Naive thymus-derived CD4-positive, alpha-beta T cell (primary cell): Measurements from ENCODE around the gene ISG15. TPM values are rescaled to one million over a fixed set of nuclear protein-coding genes. Genes with fewer than 3 reads are reported as not detected.

Experiments used
- ATAC-seq: fragments of 150-1000 bp; cut with Tn5 transposase; 2 replicates; pipeline ENCODE4 v1.10.0; 2021; ENCODE audit warnings: mild to moderate bottlenecking, moderate library complexity
- CTCF ChIA-PET: fragments of 350-600 bp; sonication (Branson Sonifier 250); formaldehyde crosslinking; loops from one replicate; lab custom pipeline; 2021; ENCODE audit warnings: antibody characterized with exemption; lab: Charles Lee
- POLR2A ChIA-PET: fragments of 350-600 bp; sonication (Branson Sonifier 250); formaldehyde crosslinking; loops from one replicate; lab custom pipeline; 2021; ENCODE audit warnings: antibody characterized with exemption, inconsistent platforms; lab: Charles Lee
- DNase-seq, 9 donors: peaks; one replicate each; pipeline versions ENCODE4 v3.0.0 to v3.0.0-alpha.2; 2020 to 2022; ENCODE audit warnings: mixed read lengths in 1 of 9
- H3K27ac ChIP-seq: one replicate; pipeline ENCODE4 v1.7.0; 2013; ENCODE audit warnings: mild to moderate bottlenecking, low read depth, low read length, moderate library complexity
- H3K27me3 ChIP-seq, 2 donors: one replicate each; pipeline ENCODE4 v1.7.0; 2013; ENCODE audit warnings: low read length in 2 of 2, mild to moderate bottlenecking in 2 of 2, moderate library complexity in 2 of 2; ENCODE audit not compliant: control insufficient read depth in 2 of 2, insufficient read depth in 2 of 2
- H3K36me3 ChIP-seq, 3 experiments: 1 replicate in 2 of 3; 2 replicates in 1 of 3; pipeline ENCODE4 v1.7.0; 2013; ENCODE audit warnings: low read length in 3 of 3, mild to moderate bottlenecking in 3 of 3, moderate library complexity in 1 of 3; ENCODE audit not compliant: insufficient read depth in 3 of 3, control insufficient read depth in 2 of 3
- H3K4me1 ChIP-seq, 2 donors: one replicate each; pipeline ENCODE4 v1.7.0; 2013; ENCODE audit warnings: low read length in 2 of 2, mild to moderate bottlenecking in 2 of 2, moderate library complexity in 1 of 2; ENCODE audit not compliant: control insufficient read depth in 2 of 2, insufficient read depth in 2 of 2
- H3K4me3 ChIP-seq: 2 replicates; pipeline ENCODE4 v1.7.0; 2013; ENCODE audit warnings: mild to moderate bottlenecking, low read length
- H3K9me3 ChIP-seq, 3 experiments: 1 replicate in 2 of 3; 2 replicates in 1 of 3; pipeline ENCODE4 v1.7.0; 2013; ENCODE audit warnings: low read length in 3 of 3; ENCODE audit not compliant: control insufficient read depth in 2 of 3
- H3K27ac Mint-ChIP-seq, 9 donors: one replicate each; pipeline ENCODE4 v1.8.0; 2020 to 2022; ENCODE audit warnings: mixed read lengths in 9 of 9, mild to moderate bottlenecking in 8 of 9, moderate library complexity in 5 of 9, inconsistent platforms in 2 of 9
- H3K27me3 Mint-ChIP-seq, 5 donors: one replicate each; pipeline ENCODE4 v1.8.0; 2021 to 2022; ENCODE audit warnings: mixed read lengths in 5 of 5, mild to moderate bottlenecking in 1 of 5
- H3K36me3 Mint-ChIP-seq, 5 donors: one replicate each; pipeline ENCODE4 v1.8.0; 2020 to 2022; ENCODE audit warnings: mixed read lengths in 5 of 5, mild to moderate bottlenecking in 3 of 5, inconsistent platforms in 1 of 5
- H3K4me1 Mint-ChIP-seq, 7 donors: one replicate each; pipeline ENCODE4 v1.8.0; 2020 to 2022; ENCODE audit warnings: mixed read lengths in 7 of 7, mild to moderate bottlenecking in 3 of 7, inconsistent platforms in 1 of 7
- H3K4me3 Mint-ChIP-seq, 10 donors: one replicate each; pipeline ENCODE4 v1.8.0; 2020 to 2022; ENCODE audit warnings: mild to moderate bottlenecking in 10 of 10, mixed read lengths in 10 of 10, moderate library complexity in 6 of 10, inconsistent platforms in 2 of 10
- H3K9me3 Mint-ChIP-seq, 11 donors: one replicate each; pipeline ENCODE4 v1.8.0; 2020 to 2022; ENCODE audit warnings: mixed read lengths in 11 of 11, mild to moderate bottlenecking in 4 of 11, inconsistent platforms in 1 of 11, moderate library complexity in 1 of 11
- intact Hi-C, 2 donors: fragments of 100-400 bp; cut with micrococcal nuclease; formaldehyde crosslinking; loops; one replicate each; pipeline ENCODE4 v1.15.1; 2023
- polyA plus RNA-seq, 2 donors: library from polyadenylated mRNA; unstranded; fragments of 300-500 nt; fragmentation: Illumina TruSeq; gene quantifications; one replicate each; pipeline ENCODE4 v1.2.3, GENCODE V29; 2021
- total RNA-seq, 6 experiments: library from RNA in 5 of 6; stranded (reverse) in 5 of 6; gene quantifications; 1 replicate in 5 of 6; 2 replicates in 1 of 6; pipeline ENCODE4 v1.2.3 and lab custom pipeline; 2021 to 2026

The ISG15 gene
- total and polyA plus RNA-seq, 7 experiments from 2014 or later, result 17.4 to 227 (median 42.6) TPM

DNA sequence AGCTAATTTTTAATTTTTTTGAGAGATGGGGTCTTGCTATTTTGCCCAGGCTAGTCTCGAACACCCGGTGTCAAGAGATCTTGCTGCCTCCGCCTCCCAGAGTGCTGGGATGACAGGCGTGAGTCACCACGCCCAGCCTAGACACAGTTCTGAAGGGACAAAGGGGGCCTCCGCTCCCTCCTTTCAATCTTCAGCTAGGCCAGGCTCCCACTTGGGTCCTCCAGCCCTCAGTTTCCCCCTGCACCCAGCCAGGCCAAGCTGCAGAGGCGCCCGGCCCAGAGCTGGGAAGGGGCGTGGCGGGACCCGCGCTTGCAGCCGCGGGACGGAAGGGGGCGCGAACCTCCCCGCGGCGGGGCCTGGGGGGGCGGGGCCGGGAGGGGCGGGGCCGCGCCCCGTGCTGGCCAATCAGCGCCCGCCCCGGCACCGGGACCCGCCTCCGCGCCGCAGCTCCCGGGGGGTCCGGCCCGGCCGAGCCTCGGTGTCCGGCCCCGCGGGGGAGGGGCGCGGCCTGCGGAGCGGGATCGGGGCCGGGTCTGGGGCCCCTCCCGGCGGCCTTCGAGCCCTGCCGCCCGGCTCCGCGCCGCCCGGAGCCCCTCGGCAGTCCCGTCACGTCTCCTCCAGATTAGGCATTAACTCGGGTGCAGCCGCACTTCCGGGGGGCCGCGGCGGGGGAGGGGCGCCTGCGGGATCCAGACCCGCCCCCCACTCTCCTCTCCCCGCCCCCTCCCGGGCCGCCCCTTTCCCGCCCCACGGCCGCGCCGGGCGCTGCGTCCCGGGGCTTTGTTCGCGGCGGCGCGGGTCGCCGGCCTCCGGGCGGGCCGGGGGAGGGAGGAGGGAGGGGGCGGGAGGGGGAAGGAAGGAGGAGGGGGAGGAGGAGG, 6.1 kb downstream of the ISG15 start:
- ATAC-seq, result peak; percentile 93
- H3K4me3 ChIP-seq, result peak overlapping the region; percentile 11
- DNase-seq, result peak; percentile 69 to 90 (median 82)
- peaks cover 0 to 2% (median 0%) of the 10 kb centered on the region in 11 donors for H3K9me3 Mint-ChIP-seq
- peaks cover 0 to 17% (median 0%) of the 10 kb centered on the region in 5 donors for H3K27me3 Mint-ChIP-seq
- no peaks in the 10 kb centered on the region for H3K36me3 ChIP-seq
- no peaks in the 10 kb centered on the region for H3K27me3 ChIP-seq
- intact Hi-C loops, result loop anchor here (1.0 to 10.0 kb wide), 9 partner anchors 14 to 355 kb away; partner anchors contain the start of genes ACAP3 (in 1 of the 2), AURKAIP1 (in 1 of the 2), C1orf159 (in 1 of the 2) and HES4 (in 1 of the 2)
- peak overlapping the region; percentile 27 for H3K27ac ChIP-seq
- peak overlapping the region in 9 of 10 donors; percentile 48 to 80 (median 68) for H3K4me3 Mint-ChIP-seq
- peaks cover 0 to 7% (median 0%) of the 10 kb centered on the region in 5 donors for H3K36me3 Mint-ChIP-seq
- H3K9me3 ChIP-seq, result no peaks in the 10 kb centered on the region
- peaks cover 4 to 10% of the 10 kb centered on the region in 2 donors for H3K4me1 ChIP-seq
- ChIA-PET POLR2A (interaction anchor here (0.7 to 1.0 kb wide), 5 partner anchors 21 to 356 kb away, joined by 3 to 4 read pairs (median 3); partner anchors contain the start of gene AURKAIP1), CTCF (interaction anchor here (0.7 to 2.0 kb wide), 4 partner anchors 12 to 44 kb away, joined by 3 to 6 read pairs (median 3); partner anchors contain the start of gene HES4)
- H3K4me1 Mint-ChIP-seq, result peaks cover 9 to 26% (median 15%) of the 10 kb centered on the region in 7 donors
- H3K27ac Mint-ChIP-seq, result peak overlapping the region in 4 of 9 donors; percentile 40 to 65 (median 55)

- peaks cover 0 to 2% (median 0%) of the 10 kb centered on the region in 11 donors for H3K9me3 Mint-ChIP-seq
- Histone ChIP-seq H3K27ac (peak within 1 kb of the TSS; percentile 27), H3K4me3 (peak within 1 kb of the TSS; percentile 11), H3K4me1 (peaks cover 0 to 6% of the 10 kb centered on the region in 2 donors), H3K27me3 (no peaks in the 10 kb centered on the region), H3K9me3 (no peaks in the 10 kb centered on the region), H3K36me3 (no peaks in the 10 kb centered on the region)
- CTCF ChIA-PET, result interaction anchor here (0.7 to 2.0 kb wide), 3 partner anchors 20 to 43 kb away, joined by 3 to 6 read pairs (median 3); partner anchors contain the start of gene HES4
- no peak for ATAC-seq
- intact Hi-C loops, result loop anchor here (1.0 to 10.0 kb wide), 10 partner anchors 13 to 355 kb away; partner anchors contain the start of genes ACAP3 (in 1 of the 2), AURKAIP1 (in 1 of the 2), C1orf159 (in 1 of the 2) and HES4 (in 1 of the 2)
- H3K27me3 Mint-ChIP-seq, result peaks cover 0 to 17% (median 0%) of the 10 kb centered on the region in 5 donors
- H3K27ac Mint-ChIP-seq, result peak within 1 kb of the TSS in 4 of 9 donors; percentile 40 to 65 (median 55)
- H3K4me1 Mint-ChIP-seq, result peaks cover 6 to 19% (median 12%) of the 10 kb centered on the region in 7 donors
- POLR2A ChIA-PET, result interaction anchor here (0.7 to 1.0 kb wide), 2 partner anchors 232 to 355 kb away, joined by 3 read pairs; partner anchors contain the start of gene AURKAIP1
- peak in 5 of 9 donors; percentile 14 to 64 (median 33) for DNase-seq
- H3K36me3 Mint-ChIP-seq, result peaks cover 0 to 6% (median 0%) of the 10 kb centered on the region in 5 donors
- H3K4me3 Mint-ChIP-seq, result peak within 1 kb of the TSS; percentile 48 to 80 (median 68)
Observed at GRCh38 chr1:1020000-1020404, 6.7 kb downstream of the ISG15 start, which contains the start of gene AGRN. Gene AGRN (plus strand): TSS chr1:1020120. CDS start chr1:1020173, 53 bp downstream.

GRCh38 chr1:1020415-1021009, 7.2 kb downstream of the ISG15 start:
- POLR2A ChIA-PET, result no interaction called here

DNA sequence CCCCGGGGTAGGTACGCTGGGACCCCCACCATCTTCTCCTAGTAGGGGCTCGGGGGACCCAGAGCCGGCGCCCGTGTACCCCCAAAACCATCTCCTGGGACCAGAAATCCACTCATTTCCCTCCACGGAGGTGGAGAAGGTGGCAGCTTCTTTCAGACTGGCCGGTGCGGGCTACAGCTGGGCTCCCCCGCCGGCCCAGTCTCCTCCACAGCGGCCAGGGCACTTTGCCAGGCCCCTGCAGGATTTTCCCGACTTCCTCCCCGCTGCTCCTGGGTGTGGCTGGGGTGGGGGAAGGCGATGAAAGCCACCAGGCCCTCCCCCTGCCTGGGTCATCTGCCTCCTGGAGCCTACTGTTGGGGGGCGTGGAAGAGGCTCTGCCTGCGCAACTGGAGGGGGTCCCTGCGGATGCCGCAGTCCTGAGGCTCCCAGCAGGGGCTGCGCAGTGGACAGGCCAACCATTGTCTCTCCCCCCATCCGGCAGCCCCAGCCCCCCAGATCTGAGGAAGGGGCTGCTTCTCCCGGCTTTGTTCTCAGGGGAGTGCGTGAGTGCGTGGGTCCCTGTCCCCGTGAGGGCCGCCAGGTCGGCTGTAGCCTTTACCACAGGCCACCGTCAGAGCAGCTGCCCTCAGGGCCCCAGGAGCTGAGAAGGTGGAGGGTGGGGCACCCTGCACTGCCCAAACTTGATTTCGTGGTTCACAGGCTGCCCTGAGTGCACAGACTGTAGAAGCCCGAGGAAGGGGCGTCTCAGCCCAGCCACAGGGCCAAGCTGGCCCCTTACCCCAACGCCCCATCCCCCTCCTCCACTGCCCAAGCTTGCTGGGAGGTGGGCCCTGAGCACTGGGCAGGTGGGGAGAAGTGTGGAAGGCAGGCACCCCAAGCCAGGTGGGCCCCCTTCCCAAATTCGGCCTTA, 8.0 kb downstream of the ISG15 start:
- ChIA-PET CTCF (interaction anchor here (1.3 to 1.6 kb wide), 2 partner anchors 8 to 19 kb away, joined by 3 to 5 read pairs; partner anchors contain the start of gene ISG15), POLR2A (interaction anchor here (1.8 kb wide), 1 partner anchor 16 kb away, joined by 5 read pairs; no protein-coding TSS in a partner anchor)
- H3K27me3 ChIP-seq, result no peaks in the 10 kb centered on the region
- H3K4me1 ChIP-seq, result peaks cover 0 to 6% of the 10 kb centered on the region in 2 donors
- no peak overlapping the region for H3K27ac ChIP-seq
- DNase-seq (peak in 1 of 9 donors; percentile 8), ATAC-seq (no peak)
- Mint-ChIP-seq H3K27me3 (peaks cover 0 to 17% (median 0%) of the 10 kb centered on the region in 5 donors), H3K4me1 (peaks cover 4 to 19% (median 12%) of the 10 kb centered on the region in 7 donors), H3K9me3 (peaks cover 0 to 2% (median 0%) of the 10 kb centered on the region in 11 donors), H3K4me3 (peak overlapping the region in 7 of 10 donors; percentile 16 to 66 (median 39)), H3K27ac (peak overlapping the region in 1 of 9 donors; percentile 38), H3K36me3 (peaks cover 0 to 6% (median 0%) of the 10 kb centered on the region in 5 donors)
- no peaks in the 10 kb centered on the region for H3K36me3 ChIP-seq
- H3K9me3 ChIP-seq, result no peaks in the 10 kb centered on the region
- no peak overlapping the region for H3K4me3 ChIP-seq
- intact Hi-C loops, result loop anchor here (1.0 to 2.0 kb wide), 2 partner anchors 8 to 20 kb away; partner anchors contain the start of gene ISG15 (in 1 of the 2)

More at GRCh38 chr1:1020415-1021009, 7.2 kb downstream of the ISG15 start:
- ATAC-seq (no peak), DNase-seq (peak in 2 of 9 donors; percentile 30 to 60)
- Histone ChIP-seq H3K27me3 (no peaks in the 10 kb centered on the region), H3K4me3 (no peak overlapping the region), H3K27ac (no peak overlapping the region), H3K9me3 (no peaks in the 10 kb centered on the region), H3K36me3 (no peaks in the 10 kb centered on the region), H3K4me1 (peaks cover 0 to 6% of the 10 kb centered on the region in 2 donors)
- CTCF ChIA-PET, result interaction anchor here (1.6 kb wide), 1 partner anchor 20 kb away, joined by 5 read pairs; no protein-coding TSS in a partner anchor
- Mint-ChIP-seq H3K9me3 (peaks cover 0 to 2% (median 0%) of the 10 kb centered on the region in 11 donors), H3K36me3 (peaks cover 0 to 6% (median 0%) of the 10 kb centered on the region in 5 donors), H3K27ac (no peak overlapping the region), H3K4me3 (peak overlapping the region in 4 of 10 donors; percentile 45 to 66 (median 60)), H3K27me3 (peaks cover 0 to 17% (median 0%) of the 10 kb centered on the region in 5 donors), H3K4me1 (peaks cover 4 to 19% (median 12%) of the 10 kb centered on the region in 7 donors)
- intact Hi-C loops, result loop anchor here (1.0 to 2.0 kb wide), 3 partner anchors 7 to 20 kb away; partner anchors contain the start of gene ISG15 (in 1 of the 2)

DNA sequence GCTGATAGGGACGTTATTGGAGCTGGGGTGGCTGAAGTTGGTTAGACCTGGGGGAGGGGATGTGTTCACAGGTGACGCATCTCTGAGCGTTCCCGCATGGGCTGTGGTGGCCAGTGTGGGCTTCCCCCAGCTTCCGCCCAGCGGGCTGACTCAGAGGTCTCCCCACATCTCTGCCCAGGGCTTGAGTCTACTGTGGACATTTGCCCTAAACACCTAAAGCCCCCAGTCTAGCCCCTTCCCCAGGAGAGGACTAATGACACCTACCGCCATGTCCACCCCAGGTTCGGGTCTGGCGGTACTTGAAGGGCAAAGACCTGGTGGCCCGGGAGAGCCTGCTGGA, 8.6 kb downstream of the ISG15 start:
- Mint-ChIP-seq H3K36me3 (peaks cover 0 to 6% (median 0%) of the 10 kb centered on the region in 5 donors), H3K4me3 (peak overlapping the region in 3 of 10 donors; percentile 12 to 66 (median 34)), H3K4me1 (peaks cover 4 to 19% (median 12%) of the 10 kb centered on the region in 7 donors), H3K9me3 (peaks cover 0 to 2% (median 0%) of the 10 kb centered on the region in 11 donors), H3K27ac (no peak overlapping the region), H3K27me3 (peaks cover 0 to 17% (median 0%) of the 10 kb centered on the region in 5 donors)
- no peaks in the 10 kb centered on the region for H3K36me3 ChIP-seq
- H3K4me1 ChIP-seq, result peaks cover 0 to 6% of the 10 kb centered on the region in 2 donors
- no peak overlapping the region for H3K27ac ChIP-seq
- CTCF ChIA-PET, result interaction anchor here (1.3 to 1.6 kb wide), 2 partner anchors 9 to 18 kb away, joined by 3 to 5 read pairs; partner anchors contain the start of gene ISG15
- no peaks in the 10 kb centered on the region for H3K27me3 ChIP-seq
- DNase-seq (peak in 1 of 9 donors; percentile 8), ATAC-seq (no peak)
- H3K9me3 ChIP-seq, result no peaks in the 10 kb centered on the region
- intact Hi-C loops, result loop anchor here (1.0 to 2.0 kb wide), 2 partner anchors 9 to 19 kb away; partner anchors contain the start of gene ISG15 (in 1 of the 2)
- no peak overlapping the region for H3K4me3 ChIP-seq
- POLR2A ChIA-PET, result interaction anchor here (1.8 kb wide), 1 partner anchor 16 kb away, joined by 5 read pairs; no protein-coding TSS in a partner anchor
